K562 (cell line): ENCODE data around the gene SEMA5A. TPM values are rescaled to one million over a fixed set of nuclear protein-coding genes. Genes with fewer than 3 reads are reported as not detected.

ENCODE experiments used
- ATAC-seq: fragments of 200-7000 bp; cut with Tn5 transposase; 3 replicates; pipeline ENCODE4 v1.9.1; 2020; ENCODE audit warnings: moderate library complexity
- BruUV-seq: library from RNA; stranded (reverse); fragments of 400-500 nt; replicated peaks from 2 replicates; lab custom pipeline; 2021; lab: Mats Ljungman, UMichigan
- CTCF ChIA-PET: fragments of 300-600 bp; formaldehyde crosslinking; extraction: SDS; loops from one replicate; lab custom pipeline; 2021; ENCODE audit warnings: low intra/inter-chr PET ratio; lab: Yijun Ruan, JAX
- POLR2A ChIA-PET: fragments of 300-600, 350-650 bp; sonication (Branson Sonifier 250); formaldehyde crosslinking; extraction: SDS; loops from one replicate; lab custom pipeline; 2021; ENCODE audit warnings: antibody characterized with exemption, inconsistent platforms; lab: Yijun Ruan, JAX
- DNase-seq, 4 experiments: peaks; one replicate each; pipeline versions ENCODE4 v3.0.0 to v3.0.0-alpha.2; 2011 to 2018; ENCODE audit warnings: low spot score in 3 of 4, mixed read lengths in 3 of 4; ENCODE audit errors: extremely low read depth in 1 of 4
- FAIRE-seq: peaks from 2 replicates; lab custom pipeline; 2011; peaks lifted over from hg19 to GRCh38; lab: Jason Lieb, UNC
- H2AFZ ChIP-seq: 2 replicates; pipeline ENCODE4 v1.6.0; 2011; ENCODE audit warnings: low read depth, low read length, control low read depth, inconsistent platforms
- H3K27ac ChIP-seq: fragments of 200-600 bp; 3 replicates; pipeline ENCODE4 v1.8.0; 2011; ENCODE audit warnings: low read depth, mild to moderate bottlenecking, control low read depth, inconsistent platforms, low read length, moderate library complexity, mixed read lengths; ENCODE audit errors: extremely low read depth
- H3K27me3 ChIP-seq, 2 experiments: fragments of 300-600 bp in 1 of 2; 2 replicates in 1 of 2; 3 replicates in 1 of 2; pipeline versions ENCODE4 v1.6.0 to v1.8.0; 2011; ENCODE audit warnings: inconsistent platforms in 2 of 2, low read length in 2 of 2, mild to moderate bottlenecking in 1 of 2, mixed read lengths in 1 of 2, moderate library complexity in 1 of 2; ENCODE audit not compliant: control insufficient read depth in 2 of 2, insufficient read depth in 2 of 2
- H3K36me3 ChIP-seq: fragments of 300-600 bp; 3 replicates; pipeline ENCODE4 v1.8.0; 2011; ENCODE audit warnings: mild to moderate bottlenecking, low read length, inconsistent platforms; ENCODE audit not compliant: control insufficient read depth, insufficient read depth
- H3K4me1 ChIP-seq, 2 experiments: fragments of 200-600 bp in 1 of 2; replicated peaks in 1 of 2; 2 replicates in 1 of 2; 3 replicates in 1 of 2; pipeline versions ENCODE4 v1.5.1 to v1.8.0; 2011; ENCODE audit warnings: inconsistent platforms in 2 of 2, low read length in 2 of 2, mild to moderate bottlenecking in 1 of 2, mixed read lengths in 1 of 2, moderate library complexity in 1 of 2; ENCODE audit not compliant: control insufficient read depth in 2 of 2, insufficient read depth in 2 of 2
- H3K4me2 ChIP-seq: 2 replicates; pipeline ENCODE4 v1.6.1; 2011; ENCODE audit warnings: low read length, control low read depth, inconsistent platforms, mixed read lengths; ENCODE audit not compliant: insufficient read depth
- H3K4me3 ChIP-seq: fragments of 200-600 bp; sonication (generic), shearing (Covaris generic); 2 replicates; pipeline ENCODE4 v1.5.1; 2016; ENCODE audit warnings: control low read depth, inconsistent platforms
- H3K79me2 ChIP-seq: fragments of 200-600 bp; 3 replicates; pipeline ENCODE4 v1.8.0; 2011; ENCODE audit warnings: low read length, inconsistent platforms; ENCODE audit not compliant: control insufficient read depth, insufficient read depth
- H3K9ac ChIP-seq, 2 experiments: 2 replicates each; pipeline versions ENCODE4 v1.6.0 to v1.6.1; 2011; ENCODE audit warnings: low read depth in 2 of 2, low read length in 2 of 2, control low read depth in 1 of 2, inconsistent platforms in 1 of 2, mild to moderate bottlenecking in 1 of 2, mixed read lengths in 1 of 2; ENCODE audit not compliant: insufficient read depth in 1 of 2
- H3K9me1 ChIP-seq: one replicate; pipeline ENCODE4 v1.6.0; 2011; ENCODE audit warnings: inconsistent platforms, mild to moderate bottlenecking, low read length, moderate library complexity; ENCODE audit not compliant: control insufficient read depth, insufficient read depth
- H3K9me3 ChIP-seq: replicated peaks from 2 replicates; pipeline ENCODE4 v1.5.1; 2011; ENCODE audit warnings: low read depth, low read length, inconsistent platforms; ENCODE audit not compliant: control insufficient read depth, insufficient read depth
- H4K20me1 ChIP-seq: replicated peaks from 2 replicates; pipeline ENCODE4 v1.6.1; 2011; ENCODE audit warnings: low read length, inconsistent platforms, mixed read lengths; ENCODE audit not compliant: control insufficient read depth, insufficient read depth
- CXXC5 ChIP-seq: fragments of 250-450 bp; sonication (Bioruptor Pico); IDR thresholded peaks from 2 replicates; pipeline ENCODE4 v1.8.0; 2022; ENCODE audit warnings: inconsistent platforms, mild to moderate bottlenecking, moderate library complexity
- FIP1L1 ChIP-seq: fragments of 200-400 bp; formaldehyde crosslinking; IDR thresholded peaks from 2 replicates; pipeline ENCODE4 v1.6.1; 2018; ENCODE audit warnings: mild to moderate bottlenecking, low read depth, low read length; ENCODE audit not compliant: poor library complexity, severe bottlenecking
- FOXK1 ChIP-seq: sonication (generic); formaldehyde crosslinking; IDR thresholded peaks from 2 replicates; pipeline ENCODE4 v1.8.0; 2022; ENCODE audit warnings: missing genetic modification reagents, mild to moderate bottlenecking, borderline replicate concordance
- GABPB2 ChIP-seq: fragments of 250-450 bp; sonication (Bioruptor Pico); conservative IDR thresholded peaks from 2 replicates; pipeline ENCODE4 v1.5.1; 2021; ENCODE audit warnings: mild to moderate bottlenecking
- MTA3 ChIP-seq: fragments of 450-650 bp; formaldehyde crosslinking; IDR thresholded peaks from 2 replicates; pipeline ENCODE4 v1.6.1; 2017; ENCODE audit warnings: mild to moderate bottlenecking, borderline replicate concordance
- PHF21A ChIP-seq: fragments of 450-650 bp; IDR thresholded peaks from 2 replicates; pipeline ENCODE4 v1.6.1; 2017; ENCODE audit warnings: low read depth, borderline replicate concordance
- PTTG1 ChIP-seq: fragments of 450-650 bp; IDR thresholded peaks from 2 replicates; pipeline ENCODE4 v1.6.1; 2016; ENCODE audit warnings: low read depth, mild to moderate bottlenecking, missing genetic modification characterization, missing compliant biosample characterization
- SREBF1 ChIP-seq: fragments of 150-350 bp; IDR thresholded peaks from 2 replicates; pipeline ENCODE4 v1.6.1; 2014; ENCODE audit warnings: antibody characterized with exemption, low read depth, low read length, borderline replicate concordance
- SRSF1 ChIP-seq: fragments of 200-400 bp; formaldehyde crosslinking; IDR thresholded peaks from 2 replicates; pipeline ENCODE4 v1.6.1; 2017; ENCODE audit warnings: mild to moderate bottlenecking, low read depth, low read length, moderate library complexity
- SRSF7 ChIP-seq: fragments of 200-400 bp; formaldehyde crosslinking; optimal IDR thresholded peaks from 2 replicates; pipeline ENCODE3; 2017; ENCODE audit warnings: mild to moderate bottlenecking, low read depth, low read length
- ZNF224 ChIP-seq: sonication (generic); formaldehyde crosslinking; IDR thresholded peaks from 2 replicates; pipeline ENCODE4 v1.8.0; 2022; ENCODE audit warnings: mild to moderate bottlenecking, missing genetic modification reagents
- WGBS: fragments of 100-300 bp; shearing (Covaris generic); methylation state at CpG from one replicate; pipeline ENCODE4 v1.1.6; 2016; ENCODE audit warnings: low coverage, mixed read lengths; ENCODE audit not compliant: insufficient coverage; ENCODE audit errors: missing lambda C conversion rate; 5-methylcytosine and 5-hydroxymethylcytosine counted together
- in situ Hi-C: fragments of 300-500 bp; cut with MboI; formaldehyde crosslinking; loops from 4 replicates; pipeline ENCODE4 v1.15.0; 2018; ENCODE audit warnings: inconsistent platforms, mixed read lengths
- intact Hi-C: fragments of 100-400 bp; cut with micrococcal nuclease; formaldehyde crosslinking; loops from 2 replicates; pipeline ENCODE4 v1.14.2; 2022
- polyA plus RNA-seq, 8 experiments: library from polyadenylated mRNA; depleted of rRNA in 4 of 8; stranded (reverse) in 5 of 8; unstranded in 3 of 8; fragments of >200 nt; fragmentation: Nextera tagmentation in 2 of 8; fragmentation: Illumina TruSeq in 1 of 8; extraction: Ambion mirVana in 2 of 8; extraction: Trizol in 1 of 8; gene quantifications; 2 replicates each; pipeline versions ENCODE4 v1.2.1 to v1.2.3, GENCODE V29; 2011 to 2014; ENCODE audit warnings: inconsistent platforms in 1 of 8, missing spikeins in 1 of 8
- total RNA-seq, 7 experiments: library from RNA; depleted of rRNA in 6 of 7; stranded (reverse); fragments of >200 nt in 6 of 7; fragmentation: Illumina TruSeq in 2 of 7; extraction: Trizol in 2 of 7; gene quantifications; 2 replicates each; pipeline versions ENCODE4 v1.2.1 to v1.2.3, GENCODE V29; 2011 to 2021; ENCODE audit warnings: low replicate concordance in 1 of 7
- TF ChIP-seq, protein P1 (sequence below): IDR thresholded peaks from 3 replicates; pipeline ENCODE4 v1.6.1; 2011; ENCODE audit warnings: borderline replicate concordance, mild to moderate bottlenecking; ENCODE audit not compliant: insufficient read length, insufficient read depth
- TF ChIP-seq, protein P2 (sequence below): sonication (generic); IDR thresholded peaks from 2 replicates; pipeline ENCODE4 v1.6.1; 2016
- TF ChIP-seq, protein P3 (sequence below): fragments of 250-450 bp; sonication (Bioruptor Pico); IDR thresholded peaks from 2 replicates; pipeline ENCODE4 v1.4.0; 2020; ENCODE audit warnings: mild to moderate bottlenecking

The SEMA5A gene
- total and polyA plus RNA-seq, 9 of the 15 experiments (the other 6 are each of a cell fraction or from before 2014, with no cell fraction given), result 0.02 TPM; not detected in 8

DNA sequence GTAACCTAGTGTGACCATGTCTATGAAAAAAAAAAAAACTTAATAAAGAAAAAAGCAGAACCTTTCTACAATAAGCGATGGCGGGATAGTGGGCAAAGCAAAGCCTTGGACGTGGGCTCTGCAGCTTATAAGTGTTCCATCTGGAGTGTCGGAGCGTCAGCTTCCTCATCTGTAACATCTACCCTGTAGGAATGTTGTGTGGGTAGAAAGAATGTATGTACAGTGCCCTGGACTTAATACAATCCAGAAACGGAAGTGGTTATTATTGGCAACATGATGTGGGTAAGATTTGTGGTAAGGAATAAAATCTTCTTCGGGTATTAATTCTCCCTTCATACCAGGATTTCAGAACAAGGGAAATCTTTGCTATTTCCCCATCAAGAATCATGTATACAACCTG is 66.5 kb downstream of the SEMA5A start:
- CTCF ChIA-PET, result no interaction called here
- in situ Hi-C loops, result no loop called here

More for the DNA sequence above, 66.5 kb downstream of the SEMA5A start:
- BruUV-seq, result no TSS peak
- ATAC-seq, result no peak
- no peak for DNase-seq
- Histone ChIP-seq H3K36me3 (no peaks in the 10 kb centered on the region), H3K9ac (no peak overlapping the region), H3K4me1 (no peaks in the 10 kb centered on the region), H3K27ac (no peak overlapping the region), H2AFZ (no peak overlapping the region), H4K20me1 (no peaks in the 10 kb centered on the region), H3K4me3 (no peak overlapping the region), H3K4me2 (no peak overlapping the region), H3K27me3 (no peaks in the 10 kb centered on the region), H3K9me1 (no peaks in the 10 kb centered on the region), H3K79me2 (no peaks in the 10 kb centered on the region), H3K9me3 (no peaks in the 10 kb centered on the region)
- 0% methylated on average over 7 of the region's 7 CpGs for WGBS
- TF ChIP-seq FIP1L1 (no peak), GABPB2 (CRISPR knock-in tag) (no peak), MTA3 (no peak), FOXK1 (no peak), SRSF1 (no peak), SRSF7 (no peak), CXXC5 (CRISPR knock-in tag) (no peak), SREBF1 (no peak), PHF21A (no peak), ZNF224 (CRISPR knock-in tag) (no peak), PTTG1 (no peak)
- TF ChIP-seq, protein P1, sequence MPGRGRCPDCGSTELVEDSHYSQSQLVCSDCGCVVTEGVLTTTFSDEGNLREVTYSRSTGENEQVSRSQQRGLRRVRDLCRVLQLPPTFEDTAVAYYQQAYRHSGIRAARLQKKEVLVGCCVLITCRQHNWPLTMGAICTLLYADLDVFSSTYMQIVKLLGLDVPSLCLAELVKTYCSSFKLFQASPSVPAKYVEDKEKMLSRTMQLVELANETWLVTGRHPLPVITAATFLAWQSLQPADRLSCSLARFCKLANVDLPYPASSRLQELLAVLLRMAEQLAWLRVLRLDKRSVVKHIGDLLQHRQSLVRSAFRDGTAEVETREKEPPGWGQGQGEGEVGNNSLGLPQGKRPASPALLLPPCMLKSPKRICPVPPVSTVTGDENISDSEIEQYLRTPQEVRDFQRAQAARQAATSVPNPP, result no peak
- TF ChIP-seq, protein P2, sequence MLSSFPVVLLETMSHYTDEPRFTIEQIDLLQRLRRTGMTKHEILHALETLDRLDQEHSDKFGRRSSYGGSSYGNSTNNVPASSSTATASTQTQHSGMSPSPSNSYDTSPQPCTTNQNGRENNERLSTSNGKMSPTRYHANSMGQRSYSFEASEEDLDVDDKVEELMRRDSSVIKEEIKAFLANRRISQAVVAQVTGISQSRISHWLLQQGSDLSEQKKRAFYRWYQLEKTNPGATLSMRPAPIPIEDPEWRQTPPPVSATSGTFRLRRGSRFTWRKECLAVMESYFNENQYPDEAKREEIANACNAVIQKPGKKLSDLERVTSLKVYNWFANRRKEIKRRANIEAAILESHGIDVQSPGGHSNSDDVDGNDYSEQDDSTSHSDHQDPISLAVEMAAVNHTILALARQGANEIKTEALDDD, result no peak
- TF ChIP-seq, protein P3, sequence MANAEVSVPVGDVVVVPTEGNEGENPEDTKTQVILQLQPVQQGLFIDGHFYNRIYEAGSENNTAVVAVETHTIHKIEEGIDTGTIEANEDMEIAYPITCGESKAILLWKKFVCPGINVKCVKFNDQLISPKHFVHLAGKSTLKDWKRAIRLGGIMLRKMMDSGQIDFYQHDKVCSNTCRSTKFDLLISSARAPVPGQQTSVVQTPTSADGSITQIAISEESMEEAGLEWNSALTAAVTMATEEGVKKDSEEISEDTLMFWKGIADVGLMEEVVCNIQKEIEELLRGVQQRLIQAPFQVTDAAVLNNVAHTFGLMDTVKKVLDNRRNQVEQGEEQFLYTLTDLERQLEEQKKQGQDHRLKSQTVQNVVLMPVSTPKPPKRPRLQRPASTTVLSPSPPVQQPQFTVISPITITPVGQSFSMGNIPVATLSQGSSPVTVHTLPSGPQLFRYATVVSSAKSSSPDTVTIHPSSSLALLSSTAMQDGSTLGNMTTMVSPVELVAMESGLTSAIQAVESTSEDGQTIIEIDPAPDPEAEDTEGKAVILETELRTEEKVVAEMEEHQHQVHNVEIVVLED (CRISPR knock-in tag), result no peak
- intact Hi-C loops, result no loop called here
- FAIRE-seq, result no peak
- POLR2A ChIA-PET, result no interaction called here
